ENCODE measurements around the gene KIAA0825.
"Not testable (repeated sequence)": the region's sequence is repeated elsewhere in the genome, so short reads cannot be mapped to it uniquely, and the experiment has no call there.

KIAA0825 gene

GRCh38 chr5:94595281-94595840 is 23.0 kb downstream of the KIAA0825 start:
- no peak overlapping the region for H3K4me3 ChIP-seq (replicated peaks; ENCODE audit: low read depth, low read length)
- DNase-seq (ENCODE audit: extremely low read depth, low read depth): no peak
- no peak for TF ChIP-seq CTCF (IDR thresholded peaks at IDR 0.05; ENCODE audit: low read depth, low read length, missing control alignments)

- H3K4me3 ChIP-seq (replicated peaks; ENCODE audit: low read depth, low read length): no peak overlapping the region
- no peak for TF ChIP-seq CTCF (IDR thresholded peaks at IDR 0.05; ENCODE audit: low read depth, low read length, missing control alignments)
- no peak for DNase-seq (ENCODE audit: extremely low read depth, low read depth)
Observed at GRCh38 chr5:94577466-94578245, 40.7 kb downstream of the KIAA0825 start.

GRCh38 chr5:94575196-94575595 is 43.2 kb downstream of the KIAA0825 start:
- no peak overlapping the region for H3K4me3 ChIP-seq (replicated peaks; ENCODE audit: low read depth, low read length)
- TF ChIP-seq CTCF (IDR thresholded peaks at IDR 0.05; ENCODE audit: low read depth, low read length, missing control alignments): no peak
- DNase-seq (ENCODE audit: extremely low read depth, low read depth): no peak

- not testable (repeated sequence) for H3K4me3 ChIP-seq (replicated peaks; ENCODE audit: low read depth, low read length); DNase-seq (ENCODE audit: extremely low read depth, low read depth)
Observed at GRCh38 chr5:94573349-94573748, 45.1 kb downstream of the KIAA0825 start.

- no peak for DNase-seq (ENCODE audit: extremely low read depth, low read depth)
- no peak for TF ChIP-seq CTCF (IDR thresholded peaks at IDR 0.05; ENCODE audit: low read depth, low read length, missing control alignments)
- no peak overlapping the region for H3K4me3 ChIP-seq (replicated peaks; ENCODE audit: low read depth, low read length)
Observed at GRCh38 chr5:94571415-94571814, 47.0 kb downstream of the KIAA0825 start.

GRCh38 chr5:94564812-94565211 is 53.6 kb downstream of the KIAA0825 start:
- TF ChIP-seq CTCF (IDR thresholded peaks at IDR 0.05; ENCODE audit: low read depth, low read length, missing control alignments): no peak

GRCh38 chr5:94562327-94562971 is 56.0 kb downstream of the KIAA0825 start:
- TF ChIP-seq CTCF (IDR thresholded peaks at IDR 0.05; ENCODE audit: low read depth, low read length, missing control alignments): no peak
- DNase-seq (ENCODE audit: extremely low read depth, low read depth): no peak
- H3K4me3 ChIP-seq (replicated peaks; ENCODE audit: low read depth, low read length): no peak overlapping the region

More at GRCh38 chr5:94564812-94565211, 53.6 kb downstream of the KIAA0825 start:
- H3K4me3 ChIP-seq (replicated peaks; ENCODE audit: low read depth, low read length): no peak overlapping the region
- DNase-seq (ENCODE audit: extremely low read depth, low read depth): no peak
